Tibial artery (tissue), 4 donors: ENCODE results near the gene TMEM150B.

Source experiments
- DNase-seq, 2 donors: peaks; one replicate each; pipeline ENCODE4 v3.0.0-alpha.2; 2019
- H3K27ac ChIP-seq, 2 donors: fragments of 200-600 bp; sonication (generic) in 1 of 2; 1 replicate in 1 of 2; 2 replicates in 1 of 2; pipeline ENCODE4 v1.5.1; 2018 to 2019; ENCODE audit warnings: mild to moderate bottlenecking in 1 of 2
- H3K27me3 ChIP-seq, 2 donors: fragments of 200-600 bp; sonication (generic) in 1 of 2; one replicate each; pipeline versions ENCODE4 v1.5.1 to v1.6.0; 2016 to 2019
- H3K36me3 ChIP-seq, 3 donors: fragments of 200-600 bp; sonication (generic) in 2 of 3; one replicate each; pipeline ENCODE4 v1.5.1; 2016 to 2019; ENCODE audit warnings: mild to moderate bottlenecking in 2 of 3
- H3K4me1 ChIP-seq, 4 donors: fragments of 200-600 bp; sonication (generic) in 2 of 4; 1 replicate in 3 of 4; 2 replicates in 1 of 4; pipeline ENCODE4 v1.5.1; 2016 to 2019
- H3K4me3 ChIP-seq, 2 donors: fragments of 200-600 bp; sonication (generic) in 1 of 2; 1 replicate in 1 of 2; 2 replicates in 1 of 2; pipeline ENCODE4 v1.5.1; 2018 to 2019; ENCODE audit warnings: mild to moderate bottlenecking in 2 of 2
- H3K9me3 ChIP-seq, 3 donors: fragments of 200-600 bp; sonication (generic) in 1 of 3; one replicate each; pipeline ENCODE4 v1.5.1; 2016 to 2019
- intact Hi-C: fragments of 100-400 bp; cut with DNase I; formaldehyde crosslinking; loops from one replicate; pipeline ENCODE4 v1.15.0; 2023; ENCODE audit warnings: low total_unique reads
- TF ChIP-seq, protein P1 (sequence below), 2 experiments: fragments of 200-600 bp in 1 of 2; fragments of 450-650 bp in 1 of 2; IDR thresholded peaks; one replicate each; pipeline ENCODE4 v1.5.1; 2017 to 2019; ENCODE audit warnings: antibody characterized with exemption in 2 of 2, mild to moderate bottlenecking in 1 of 2, moderate library complexity in 1 of 2

Gene TMEM150B

DNA sequence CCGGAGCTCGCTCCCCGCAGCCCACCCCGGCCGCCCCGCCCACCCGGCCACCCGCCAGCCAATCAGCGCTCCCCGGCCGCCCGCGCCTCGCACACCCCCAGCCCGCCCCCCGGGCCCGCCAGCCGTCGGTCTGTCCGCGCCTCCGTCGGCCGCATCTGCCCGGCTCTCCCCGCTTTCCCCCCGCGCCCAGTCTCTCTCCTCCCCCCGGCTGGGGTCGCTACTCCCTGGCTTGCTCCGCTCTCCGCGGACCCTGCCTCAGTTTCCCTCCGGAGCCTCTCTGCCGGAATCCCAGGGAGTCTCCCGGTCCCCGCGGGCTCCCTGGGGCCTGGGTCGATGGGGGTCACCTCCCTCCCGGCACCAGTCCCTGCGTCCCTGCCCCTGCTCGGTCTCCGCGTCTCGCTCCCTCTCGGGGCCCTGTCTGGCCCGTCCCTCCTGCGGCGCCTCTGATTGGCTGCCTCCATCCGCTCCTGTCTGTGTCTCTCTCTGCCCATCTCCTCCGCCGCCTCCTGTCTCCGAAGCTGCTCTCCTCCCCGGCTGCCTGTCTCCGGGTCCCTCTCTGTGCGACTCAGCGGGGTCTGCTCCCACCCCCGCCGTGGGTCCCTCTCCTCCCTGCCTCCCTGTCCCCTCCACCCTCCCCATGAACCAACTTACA, 44.6 kb upstream of the TMEM150B start:
- DNase-seq = no peak
- TF ChIP-seq, protein P1, sequence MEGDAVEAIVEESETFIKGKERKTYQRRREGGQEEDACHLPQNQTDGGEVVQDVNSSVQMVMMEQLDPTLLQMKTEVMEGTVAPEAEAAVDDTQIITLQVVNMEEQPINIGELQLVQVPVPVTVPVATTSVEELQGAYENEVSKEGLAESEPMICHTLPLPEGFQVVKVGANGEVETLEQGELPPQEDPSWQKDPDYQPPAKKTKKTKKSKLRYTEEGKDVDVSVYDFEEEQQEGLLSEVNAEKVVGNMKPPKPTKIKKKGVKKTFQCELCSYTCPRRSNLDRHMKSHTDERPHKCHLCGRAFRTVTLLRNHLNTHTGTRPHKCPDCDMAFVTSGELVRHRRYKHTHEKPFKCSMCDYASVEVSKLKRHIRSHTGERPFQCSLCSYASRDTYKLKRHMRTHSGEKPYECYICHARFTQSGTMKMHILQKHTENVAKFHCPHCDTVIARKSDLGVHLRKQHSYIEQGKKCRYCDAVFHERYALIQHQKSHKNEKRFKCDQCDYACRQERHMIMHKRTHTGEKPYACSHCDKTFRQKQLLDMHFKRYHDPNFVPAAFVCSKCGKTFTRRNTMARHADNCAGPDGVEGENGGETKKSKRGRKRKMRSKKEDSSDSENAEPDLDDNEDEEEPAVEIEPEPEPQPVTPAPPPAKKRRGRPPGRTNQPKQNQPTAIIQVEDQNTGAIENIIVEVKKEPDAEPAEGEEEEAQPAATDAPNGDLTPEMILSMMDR (IDR thresholded peaks at IDR 0.05) = no peak

DNA sequence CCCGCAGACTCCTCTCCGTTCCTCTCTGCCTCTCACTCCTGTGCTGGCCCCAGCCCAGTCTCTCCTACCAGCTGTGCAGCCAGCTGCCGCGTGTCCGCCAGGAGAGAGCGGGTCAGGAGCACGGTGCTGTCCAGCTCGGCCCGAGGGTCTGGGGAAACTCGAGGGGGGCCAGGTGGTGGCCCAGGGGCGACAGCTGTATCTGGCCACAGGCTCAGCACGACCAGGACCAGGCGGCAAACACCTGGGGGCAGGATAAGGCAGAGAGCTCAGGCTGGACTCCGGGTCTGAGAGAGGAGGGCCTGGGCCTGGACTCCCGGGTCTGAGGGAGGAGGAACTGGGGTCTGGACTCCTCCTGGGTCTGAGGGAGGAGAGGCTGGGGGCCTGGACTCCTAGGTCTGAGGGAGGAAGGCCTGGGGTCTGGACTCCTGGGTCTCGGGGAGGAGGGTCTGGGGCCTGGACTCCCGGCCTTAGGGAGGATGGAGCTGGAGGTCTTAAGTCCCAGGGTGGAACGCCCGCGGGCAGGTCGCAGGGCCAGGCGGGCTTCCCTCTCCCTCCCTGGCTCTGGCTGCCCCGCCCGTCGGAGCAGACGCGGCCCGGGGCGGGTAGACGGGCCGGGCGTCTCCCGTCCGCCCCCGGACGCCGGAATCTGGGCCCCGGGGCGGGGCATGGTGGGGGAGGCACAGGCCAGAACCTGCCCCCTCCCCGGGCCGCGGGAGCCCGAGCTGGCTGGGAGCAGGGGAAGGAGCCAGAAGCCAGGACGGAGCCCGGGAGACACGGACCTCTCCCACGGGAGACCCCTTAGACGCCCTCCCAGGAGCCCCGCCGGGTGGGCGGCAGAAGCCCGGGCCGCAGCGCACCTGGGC, 43.8 kb upstream of the TMEM150B start:
- intact Hi-C loops = no loop called here
- no peak for DNase-seq
- H3K36me3 ChIP-seq = no peaks in the 10 kb centered on the region
- peak overlapping the region in 1 of 2 donors; percentile 31 for H3K4me3 ChIP-seq
- peaks cover 0 to 27% (median 14%) of the 10 kb centered on the region in 4 donors for H3K4me1 ChIP-seq
- TF ChIP-seq, protein P1 (IDR thresholded peaks at IDR 0.05) = no peak
- H3K27me3 ChIP-seq = peaks cover 0 to 77% of the 10 kb centered on the region in 2 donors
- H3K27ac ChIP-seq = no peak overlapping the region
- H3K9me3 ChIP-seq = no peaks in the 10 kb centered on the region

More for the DNA sequence above, 44.6 kb upstream of the TMEM150B start:
- peak overlapping the region in 1 of 2 donors; percentile 24 for H3K4me3 ChIP-seq
- no peaks in the 10 kb centered on the region for H3K9me3 ChIP-seq
- H3K27me3 ChIP-seq = peaks cover 0 to 85% of the 10 kb centered on the region in 2 donors
- no peak overlapping the region for H3K27ac ChIP-seq
- intact Hi-C loops = no loop called here
- peaks cover 0 to 34% (median 20%) of the 10 kb centered on the region in 4 donors for H3K4me1 ChIP-seq
- no peaks in the 10 kb centered on the region for H3K36me3 ChIP-seq

DNA sequence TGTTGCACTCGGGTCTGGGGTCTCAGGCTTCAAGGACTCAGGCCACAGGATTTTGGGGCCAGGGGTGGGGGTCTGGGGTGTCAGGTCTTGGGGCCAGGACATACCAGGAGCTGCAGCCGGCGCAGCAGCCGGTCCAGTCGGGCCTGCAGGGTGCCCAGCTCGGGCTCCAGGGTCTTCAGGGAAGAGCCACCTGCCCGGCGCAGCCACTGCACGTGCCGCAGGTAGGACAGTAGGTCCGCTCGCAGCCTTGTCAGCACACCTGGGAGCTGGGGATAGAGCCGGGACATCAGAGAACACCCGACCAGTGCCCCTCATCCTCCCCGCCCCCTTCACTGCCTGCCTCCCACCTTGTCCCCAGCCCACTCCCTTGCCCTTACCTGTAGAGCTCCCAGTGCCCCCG, 43.0 kb upstream of the TMEM150B start:
- H3K4me3 ChIP-seq = no peak overlapping the region
- H3K27ac ChIP-seq = no peak overlapping the region
- DNase-seq = no peak
- peaks cover 0 to 23% (median 14%) of the 10 kb centered on the region in 4 donors for H3K4me1 ChIP-seq
- intact Hi-C loops = no loop called here
- TF ChIP-seq, protein P1 (IDR thresholded peaks at IDR 0.05) = no peak
- H3K27me3 ChIP-seq = peaks cover 0 to 69% of the 10 kb centered on the region in 2 donors
- H3K9me3 ChIP-seq = no peaks in the 10 kb centered on the region
- H3K36me3 ChIP-seq = no peaks in the 10 kb centered on the region

DNA sequence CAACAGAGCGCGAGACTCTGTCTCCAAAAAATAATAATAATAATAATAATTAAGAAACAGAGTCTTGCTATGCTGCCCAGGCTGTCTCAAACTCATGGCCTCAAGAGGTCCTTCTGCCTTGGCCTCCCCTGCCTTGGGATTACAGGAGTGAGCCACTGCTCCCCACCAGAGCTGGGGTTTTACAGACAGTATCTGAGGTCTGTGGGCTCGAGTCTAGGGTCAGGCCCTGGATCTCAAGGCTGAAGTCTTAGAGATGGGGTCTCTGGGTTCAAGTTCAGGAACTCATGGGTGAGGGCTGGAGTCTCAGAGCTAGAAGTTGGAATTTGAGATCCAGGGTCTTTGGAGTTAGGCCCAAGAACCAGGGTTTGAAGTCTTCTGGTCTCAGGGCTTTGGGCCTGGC, 41.6 kb upstream of the TMEM150B start:
- TF ChIP-seq, protein P1 (IDR thresholded peaks at IDR 0.05) = no peak
- peaks cover 0 to 23% (median 14%) of the 10 kb centered on the region in 4 donors for H3K4me1 ChIP-seq
- intact Hi-C loops = no loop called here

DNA sequence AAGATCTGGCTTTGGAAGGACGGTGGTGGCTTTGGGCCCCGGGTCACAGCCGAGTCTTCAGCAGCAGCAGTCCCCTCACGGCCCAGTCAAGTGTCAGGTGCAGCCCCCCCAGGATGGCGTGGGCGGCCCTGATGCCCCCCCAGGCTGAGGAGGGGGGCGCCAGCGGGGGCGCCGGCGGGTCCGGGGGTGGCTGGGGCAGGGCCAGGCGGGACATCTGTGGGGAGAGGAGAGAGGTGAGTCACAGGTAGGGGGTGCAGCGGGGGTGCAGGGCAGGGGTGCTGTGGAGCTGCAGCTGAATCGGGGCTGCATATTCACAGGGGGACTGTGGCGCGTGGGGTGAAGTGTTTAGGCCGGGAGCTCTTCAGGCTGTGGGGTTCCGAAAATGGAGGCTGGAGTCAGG, 40.8 kb upstream of the TMEM150B start:
- Histone ChIP-seq H3K9me3 (no peaks in the 10 kb centered on the region), H3K27me3 (peaks cover 0 to 67% of the 10 kb centered on the region in 2 donors), H3K4me3 (no peak overlapping the region), H3K36me3 (no peaks in the 10 kb centered on the region), H3K27ac (no peak overlapping the region), H3K4me1 (peaks cover 0 to 23% (median 14%) of the 10 kb centered on the region in 4 donors)
- TF ChIP-seq, protein P1 (IDR thresholded peaks at IDR 0.05) = no peak
- no peak for DNase-seq
- intact Hi-C loops = no loop called here

More for the DNA sequence above, 41.6 kb upstream of the TMEM150B start:
- no peaks in the 10 kb centered on the region for H3K9me3 ChIP-seq
- no peak for DNase-seq
- no peak overlapping the region for H3K4me3 ChIP-seq
- no peaks in the 10 kb centered on the region for H3K36me3 ChIP-seq
- peaks cover 0 to 68% of the 10 kb centered on the region in 2 donors for H3K27me3 ChIP-seq
- H3K27ac ChIP-seq = no peak overlapping the region
